ENCODE measurements around the gene BNC1.
"Not testable (repeated sequence)": the region's sequence is repeated elsewhere in the genome, so short reads cannot be mapped to it uniquely, and the experiment has no call there.

Gene BNC1

DNA sequence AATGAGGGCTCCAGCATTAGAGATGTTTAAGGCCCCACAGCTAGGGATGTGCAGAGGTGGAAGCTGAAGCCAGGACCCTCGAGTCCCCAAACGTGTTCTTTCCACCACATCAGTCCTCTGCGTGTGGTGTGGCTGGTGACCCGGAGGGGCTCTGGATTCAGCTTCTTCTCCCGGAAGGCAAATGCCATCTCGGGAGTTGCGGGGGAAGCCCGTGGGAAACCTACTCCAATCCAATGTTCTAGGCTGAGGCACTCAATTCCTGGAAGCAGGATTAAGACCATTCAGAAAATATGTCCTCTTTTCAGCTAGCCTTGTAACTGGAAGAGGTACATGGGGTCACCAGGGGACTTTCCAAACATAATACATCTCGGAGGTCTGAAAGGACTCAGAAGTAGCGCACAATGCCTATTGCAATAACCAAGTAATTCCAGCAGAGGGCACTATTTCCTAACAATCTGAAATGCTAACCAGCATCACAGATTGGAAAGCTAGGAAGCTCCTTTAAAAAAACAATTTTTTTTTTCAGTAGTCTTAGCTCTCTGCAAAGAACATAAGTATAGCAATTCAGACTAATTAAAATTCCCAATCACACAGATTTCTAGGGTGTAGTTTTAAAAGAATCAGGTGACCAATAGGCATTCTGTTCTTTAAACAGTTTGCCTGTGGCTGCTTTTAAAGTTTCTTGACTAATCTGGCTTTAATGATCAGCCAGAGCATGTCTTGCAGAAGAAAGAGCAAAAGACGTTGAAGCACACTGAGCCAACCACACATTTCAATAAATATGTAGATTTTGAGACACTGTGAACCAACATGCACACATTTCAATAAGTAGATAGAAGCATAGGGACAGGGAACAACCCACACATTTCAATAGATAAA, 36.1 kb downstream of the BNC1 start:
- DNase-seq = no peak

- no peak for DNase-seq
These were observed 40.8 kb downstream of the BNC1 start for GRCh38 chr15:83243634-83244033.

DNA sequence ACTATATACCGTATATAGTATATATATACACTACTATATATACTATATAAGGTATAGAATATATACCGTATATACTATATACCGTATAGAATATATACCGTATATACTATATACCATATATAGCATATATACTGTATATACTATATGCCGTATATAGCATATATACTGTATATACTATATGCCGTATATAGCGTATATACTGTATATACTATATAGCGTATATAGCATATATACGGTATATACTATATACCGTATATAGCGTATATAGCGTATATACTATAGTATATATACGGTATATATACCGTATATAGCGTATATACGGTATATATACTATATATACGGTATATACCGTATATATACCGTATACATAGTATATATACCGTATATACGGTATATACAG, 54.2 kb downstream of the BNC1 start:
- no peak for DNase-seq

DNA sequence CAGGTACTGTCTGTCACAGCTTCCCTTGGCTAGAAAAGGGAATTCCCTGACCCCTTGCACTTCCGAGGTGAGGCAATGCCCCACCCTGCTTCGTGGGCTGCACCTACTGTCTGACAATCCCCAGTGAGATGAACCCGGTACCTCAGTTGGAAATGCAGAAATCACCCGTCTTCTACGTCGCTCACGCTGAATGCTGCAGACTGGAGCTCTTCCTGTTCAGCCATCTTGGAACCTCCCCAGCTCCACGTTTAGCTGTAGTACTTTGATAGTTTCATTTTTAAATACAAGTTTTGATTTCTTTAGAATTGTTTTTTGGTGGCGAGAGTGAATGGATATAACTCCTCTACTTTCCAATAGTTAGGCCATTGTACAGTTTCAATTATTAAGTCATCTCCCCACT, 59.0 kb downstream of the BNC1 start:
- no peak for DNase-seq

DNA sequence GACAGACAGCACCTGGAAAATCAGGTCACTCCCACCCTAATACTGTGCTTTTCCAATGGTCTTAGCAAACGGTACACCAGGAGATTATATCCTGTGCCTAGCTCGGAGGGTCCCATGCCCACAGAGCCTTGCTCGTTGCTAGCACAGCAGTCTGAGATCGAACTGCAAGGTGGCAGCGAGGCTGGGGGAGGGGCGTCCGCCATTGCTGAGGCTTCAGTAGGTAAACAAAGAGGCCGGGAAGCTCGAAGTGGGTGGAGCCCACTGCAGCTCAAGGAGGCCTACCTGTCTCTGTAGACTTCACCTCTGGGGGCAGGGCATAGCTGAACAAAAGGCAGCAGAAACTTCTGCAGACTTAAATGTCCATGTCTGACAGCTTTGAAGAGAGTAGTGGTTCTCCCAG, 62.7 kb downstream of the BNC1 start:
- not testable (repeated sequence) for DNase-seq

- DNase-seq = no peak
These were observed 65.4 kb downstream of the BNC1 start for GRCh38 chr15:83219026-83219425.

- no peak for DNase-seq
These were observed 69.2 kb downstream of the BNC1 start for GRCh38 chr15:83215306-83215705.

DNA sequence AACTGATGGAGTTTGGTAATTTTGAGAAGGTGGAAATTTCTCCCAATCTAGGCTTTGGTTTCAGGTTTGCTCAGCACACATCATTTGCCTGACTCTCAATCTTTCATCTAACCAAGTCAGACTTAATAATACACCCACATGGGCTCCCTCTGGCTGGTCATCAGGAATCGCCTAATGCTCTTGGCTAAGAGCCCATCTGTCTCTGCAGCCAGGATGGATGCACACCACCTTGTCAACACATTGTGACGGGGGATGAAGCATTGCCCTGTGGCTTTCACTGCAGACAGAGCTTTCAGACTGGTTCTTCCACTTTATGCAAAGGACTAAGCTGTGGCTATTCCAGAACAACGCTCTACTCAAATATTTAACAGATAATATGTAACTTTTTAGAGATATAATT, 73.8 kb downstream of the BNC1 start:
- DNase-seq = no peak

DNA sequence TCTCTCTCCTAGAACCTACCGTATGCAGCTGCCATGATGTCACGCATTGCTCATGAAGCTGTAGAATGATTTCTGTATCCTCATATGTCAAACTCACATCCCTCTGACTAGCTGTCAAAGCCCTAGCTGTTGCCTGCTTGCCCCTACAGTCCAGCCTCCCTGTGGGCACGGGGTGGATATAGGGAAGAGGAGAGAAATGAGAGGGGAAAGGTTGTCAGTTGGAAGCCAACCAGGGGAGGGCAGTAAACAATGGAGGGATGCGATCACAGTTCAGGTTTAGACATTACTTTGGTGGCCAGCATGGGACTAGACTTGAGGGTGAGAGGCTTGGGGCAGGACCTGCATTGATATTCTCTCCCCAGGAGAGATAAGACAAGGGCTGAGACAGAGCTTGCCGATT, 75.1 kb downstream of the BNC1 start:
- DNase-seq = no peak

DNA sequence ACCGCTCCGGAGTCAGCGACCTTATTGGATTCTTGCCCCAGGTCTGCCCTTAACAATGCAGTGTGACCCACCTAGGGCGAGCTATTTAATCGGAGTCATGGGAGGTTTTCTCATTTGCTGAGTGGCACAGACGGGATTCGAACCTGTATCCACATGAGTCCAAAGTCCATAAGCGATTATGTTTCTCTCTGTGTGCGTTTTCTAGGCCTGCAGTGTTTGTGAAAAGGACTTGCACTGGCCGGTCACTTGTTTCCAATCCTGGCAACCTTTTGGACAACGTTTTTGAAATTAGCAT, 76.2 kb downstream of the BNC1 start:
- DNase-seq = no peak

- peak; percentile 49 for DNase-seq
These were observed 76.7 kb downstream of the BNC1 start, which contains the start of gene HDGFL3 for GRCh38 chr15:83207660-83208366. Gene HDGFL3 (minus strand): TSS chr15:83207823. CDS start chr15:83207414, 409 bp downstream.

DNA sequence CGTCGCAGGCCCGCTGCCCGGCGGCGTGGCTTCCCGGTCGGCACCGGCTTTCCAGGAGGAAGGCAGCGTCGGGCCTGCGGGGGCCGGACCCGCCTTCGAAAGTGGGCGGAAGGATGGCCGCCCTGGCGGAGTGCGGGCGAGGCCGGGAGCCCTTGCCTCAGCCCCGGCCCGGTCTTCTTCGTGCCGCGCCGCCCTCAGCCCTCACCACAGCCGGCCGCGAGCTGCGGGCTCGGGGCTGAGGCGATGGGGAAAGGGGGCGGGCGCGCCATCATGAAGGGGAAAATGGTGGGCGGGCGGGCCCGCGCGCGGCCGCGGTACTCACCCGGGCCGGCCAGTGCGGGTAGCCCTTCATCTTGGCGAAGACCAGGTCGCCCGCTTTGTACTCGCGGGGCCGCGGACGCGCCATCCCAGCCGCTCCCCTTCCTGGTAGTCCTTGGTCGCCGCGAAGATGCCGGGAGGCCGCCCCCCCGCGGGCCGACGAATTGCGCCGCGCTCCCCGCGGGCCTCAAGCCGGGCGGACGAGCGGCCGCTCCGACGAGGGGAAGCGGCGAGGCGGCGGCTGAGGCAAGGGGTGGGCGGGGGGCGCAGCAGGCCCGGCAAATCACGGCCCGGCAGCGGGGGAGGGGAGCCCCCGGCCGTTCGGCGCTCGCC, 77.3 kb downstream of the BNC1 start:
- DNase-seq = no peak

DNA sequence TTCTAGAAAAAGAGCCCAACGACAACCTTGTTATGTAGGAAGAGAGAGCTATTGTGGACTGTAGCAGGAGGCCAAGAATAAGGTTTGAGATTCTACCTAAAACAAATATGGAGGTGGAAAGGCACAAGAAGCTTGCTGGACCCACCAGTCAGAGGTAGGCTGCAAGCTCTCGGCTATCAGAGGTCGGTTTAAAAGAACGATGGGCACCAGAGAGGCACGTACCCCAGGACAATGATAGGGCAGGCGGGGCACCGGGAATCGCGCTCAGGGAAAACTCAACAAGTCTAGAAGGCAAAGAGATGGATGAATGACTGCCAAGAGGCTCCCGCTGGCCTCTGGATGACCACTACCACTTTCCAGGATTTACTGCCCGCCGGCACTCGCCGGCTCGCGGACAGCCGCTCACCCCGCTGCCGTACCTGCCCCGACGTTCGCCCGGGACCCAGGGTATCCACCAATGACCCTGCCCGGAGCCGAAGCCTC, 77.9 kb downstream of the BNC1 start:
- DNase-seq = no peak
